WERI-Rb-1 (cell line): Measurements from ENCODE around the gene RNF112.

Experiments used
- DNase-seq: peaks from one replicate; pipeline ENCODE4 v3.0.0-alpha.2; 2020
- H3K27ac ChIP-seq: fragments of 250-450 bp; sonication (Bioruptor Pico); 2 replicates; pipeline ENCODE4 v1.5.1; 2020; ENCODE audit warnings: mild to moderate bottlenecking, moderate library complexity
- H3K27me3 ChIP-seq: fragments of 250-450 bp; sonication (Bioruptor Pico); 2 replicates; pipeline ENCODE4 v1.5.1; 2021; ENCODE audit warnings: mild to moderate bottlenecking, low read depth, moderate library complexity; ENCODE audit not compliant: insufficient read depth, severe bottlenecking
- H3K36me3 ChIP-seq: fragments of 250-450 bp; sonication (Bioruptor Pico); 2 replicates; pipeline ENCODE4 v1.5.1; 2020; ENCODE audit warnings: mild to moderate bottlenecking, moderate library complexity
- H3K4me3 ChIP-seq: 2 replicates; pipeline ENCODE4 v1.5.1; 2011; ENCODE audit warnings: low read depth, mild to moderate bottlenecking, control low read depth, low read length
- H3K9me3 ChIP-seq: fragments of 250-450 bp; sonication (Bioruptor Pico); 2 replicates; pipeline ENCODE4 v1.5.1; 2021; ENCODE audit warnings: mild to moderate bottlenecking, moderate library complexity; ENCODE audit not compliant: severe bottlenecking
- TF ChIP-seq, protein P1 (sequence below): IDR thresholded peaks from 2 replicates; pipeline ENCODE4 v1.5.1; 2011; ENCODE audit warnings: low read depth, mild to moderate bottlenecking, control low read depth, inconsistent platforms, low read length

RNF112 gene

DNA sequence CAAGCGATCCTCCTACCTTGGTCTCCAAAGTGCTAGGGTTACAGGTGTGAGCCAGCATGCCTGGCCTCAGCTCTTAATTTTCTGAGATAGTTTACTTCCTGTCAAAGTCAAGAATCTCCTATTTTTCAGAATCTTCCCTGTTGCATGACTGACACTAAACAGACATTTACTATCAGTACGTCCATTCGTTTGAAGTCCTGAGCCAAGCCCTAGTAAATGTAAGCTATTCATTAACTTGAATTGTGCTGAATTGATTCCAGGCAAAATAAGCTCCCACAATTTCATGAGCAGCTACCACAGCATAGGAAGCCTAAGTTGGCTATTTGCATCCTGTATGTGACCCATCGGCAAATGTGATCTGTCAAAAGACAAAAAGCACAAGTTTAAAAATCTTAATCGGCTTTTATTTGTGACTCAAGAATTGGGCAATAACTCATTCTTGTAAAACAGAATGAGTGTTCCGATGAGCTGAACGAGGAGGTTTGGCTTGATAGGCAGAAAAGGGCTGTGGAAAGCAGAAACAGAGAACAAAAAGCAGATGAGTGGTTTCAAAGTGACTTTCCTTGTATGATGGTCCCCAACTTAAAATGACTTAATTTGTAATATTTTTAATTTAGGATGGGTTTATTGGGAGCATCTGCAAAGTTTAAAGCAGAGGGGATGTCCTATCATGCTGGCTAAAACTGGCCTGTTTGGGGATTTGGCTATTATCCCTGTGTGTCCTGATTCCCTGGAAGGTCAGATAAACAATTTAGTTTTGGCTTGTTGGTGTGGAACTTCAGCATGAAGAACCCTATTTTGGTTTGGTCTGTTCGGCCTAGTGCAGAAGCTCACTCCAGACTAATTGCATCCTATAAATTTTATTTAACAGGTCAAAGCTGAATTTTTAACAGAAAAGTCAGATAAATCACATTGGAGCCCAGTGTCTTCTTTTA lies 14.2 kb downstream of the RNF112 start:
- no peak overlapping the region for H3K4me3 ChIP-seq
- no peak for DNase-seq
- TF ChIP-seq, protein P1, sequence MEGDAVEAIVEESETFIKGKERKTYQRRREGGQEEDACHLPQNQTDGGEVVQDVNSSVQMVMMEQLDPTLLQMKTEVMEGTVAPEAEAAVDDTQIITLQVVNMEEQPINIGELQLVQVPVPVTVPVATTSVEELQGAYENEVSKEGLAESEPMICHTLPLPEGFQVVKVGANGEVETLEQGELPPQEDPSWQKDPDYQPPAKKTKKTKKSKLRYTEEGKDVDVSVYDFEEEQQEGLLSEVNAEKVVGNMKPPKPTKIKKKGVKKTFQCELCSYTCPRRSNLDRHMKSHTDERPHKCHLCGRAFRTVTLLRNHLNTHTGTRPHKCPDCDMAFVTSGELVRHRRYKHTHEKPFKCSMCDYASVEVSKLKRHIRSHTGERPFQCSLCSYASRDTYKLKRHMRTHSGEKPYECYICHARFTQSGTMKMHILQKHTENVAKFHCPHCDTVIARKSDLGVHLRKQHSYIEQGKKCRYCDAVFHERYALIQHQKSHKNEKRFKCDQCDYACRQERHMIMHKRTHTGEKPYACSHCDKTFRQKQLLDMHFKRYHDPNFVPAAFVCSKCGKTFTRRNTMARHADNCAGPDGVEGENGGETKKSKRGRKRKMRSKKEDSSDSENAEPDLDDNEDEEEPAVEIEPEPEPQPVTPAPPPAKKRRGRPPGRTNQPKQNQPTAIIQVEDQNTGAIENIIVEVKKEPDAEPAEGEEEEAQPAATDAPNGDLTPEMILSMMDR: no peak
- H3K27me3 ChIP-seq: no peaks in the 10 kb centered on the region
- peaks cover 5% of the 10 kb centered on the region for H3K9me3 ChIP-seq
- H3K27ac ChIP-seq: no peak overlapping the region
- H3K36me3 ChIP-seq: no peaks in the 10 kb centered on the region

- H3K27me3 ChIP-seq: no peaks in the 10 kb centered on the region
- no peak overlapping the region for H3K27ac ChIP-seq
- no peaks in the 10 kb centered on the region for H3K36me3 ChIP-seq
- no peak for DNase-seq
- TF ChIP-seq, protein P1: no peak
- no peak overlapping the region for H3K4me3 ChIP-seq
- H3K9me3 ChIP-seq: peaks cover 5% of the 10 kb centered on the region
Measured at GRCh38 chr17:19426631-19427030, 15.6 kb downstream of the RNF112 start.

DNA sequence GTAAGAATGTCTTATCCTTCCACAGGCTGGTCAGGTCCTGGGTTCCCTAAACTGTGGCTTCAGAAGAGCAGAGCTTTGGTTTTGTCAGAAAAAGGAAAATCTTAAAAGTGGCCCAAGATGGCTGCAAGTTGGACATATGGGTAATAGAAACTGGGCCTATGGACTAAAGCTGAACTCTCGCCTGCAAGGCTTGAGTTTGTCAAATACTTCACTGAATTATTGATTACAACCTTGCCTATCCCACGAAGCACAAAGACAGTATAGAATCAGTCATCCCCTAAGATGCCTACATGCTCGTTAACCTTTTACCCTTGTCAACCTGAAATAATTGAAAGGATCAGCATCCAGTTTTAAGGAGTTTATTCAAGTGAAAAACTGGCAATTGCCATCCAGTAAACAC lies 20.7 kb downstream of the RNF112 start:
- TF ChIP-seq, protein P1: no peak
- Histone ChIP-seq H3K27ac (no peak overlapping the region), H3K4me3 (no peak overlapping the region), H3K36me3 (no peaks in the 10 kb centered on the region), H3K9me3 (no peaks in the 10 kb centered on the region), H3K27me3 (no peaks in the 10 kb centered on the region)
- no peak for DNase-seq

DNA sequence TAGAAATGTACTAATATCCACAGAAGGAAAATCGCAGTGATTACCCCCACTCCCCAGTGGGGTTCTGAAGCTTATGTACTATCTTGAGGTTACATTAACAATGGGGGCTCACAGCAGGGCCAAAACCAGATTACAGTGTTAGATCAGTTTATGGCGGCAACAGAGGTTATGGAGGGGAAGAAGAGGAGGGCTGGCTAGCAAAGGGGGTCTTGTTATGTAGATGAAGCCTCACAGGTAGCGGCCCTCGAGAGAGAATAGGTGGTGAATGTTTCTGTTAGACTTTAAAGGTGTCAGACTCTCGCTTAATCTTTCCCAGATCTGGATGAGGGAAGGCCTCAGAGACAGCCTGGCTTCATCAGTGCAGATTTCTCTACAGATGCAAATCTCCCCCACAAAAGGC lies 22.2 kb downstream of the RNF112 start:
- Histone ChIP-seq H3K27me3 (no peaks in the 10 kb centered on the region), H3K4me3 (no peak overlapping the region), H3K27ac (no peak overlapping the region), H3K9me3 (no peaks in the 10 kb centered on the region), H3K36me3 (no peaks in the 10 kb centered on the region)
- TF ChIP-seq, protein P1: no peak
- no peak for DNase-seq

DNA sequence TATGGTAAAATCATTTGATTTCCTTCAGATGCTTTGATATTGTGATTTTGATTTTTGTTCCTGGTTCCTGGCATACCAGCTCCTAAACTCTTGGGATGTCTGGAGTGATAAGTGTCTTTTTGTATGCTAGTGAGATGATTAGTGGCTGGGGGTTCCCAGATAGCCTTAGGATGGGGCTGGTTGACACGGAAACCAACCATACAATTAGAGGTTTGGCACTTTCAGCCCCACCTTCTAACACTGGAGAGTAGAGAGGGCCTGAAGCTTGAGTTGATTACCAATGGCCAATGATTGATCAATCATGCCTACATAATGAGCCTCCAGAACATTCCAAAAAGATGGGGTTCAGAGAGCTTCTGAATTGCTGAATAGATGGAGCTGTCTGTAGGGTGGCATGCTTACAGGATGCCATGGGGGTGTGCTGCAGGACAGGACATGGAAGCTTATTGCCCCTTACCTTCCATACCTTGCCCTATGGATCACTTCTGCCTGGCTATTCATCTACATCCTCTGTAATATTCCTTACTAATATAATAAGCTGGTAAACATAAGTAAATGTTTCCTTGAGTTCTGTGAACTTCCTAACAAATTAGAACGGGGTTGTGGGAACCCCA lies 22.8 kb downstream of the RNF112 start:
- TF ChIP-seq, protein P1: 0 out of 2 replicates have a peak, but pooled peaks have one; percentile 6
- no peak overlapping the region for H3K4me3 ChIP-seq
- no peaks in the 10 kb centered on the region for H3K9me3 ChIP-seq
- H3K36me3 ChIP-seq: no peaks in the 10 kb centered on the region
- no peaks in the 10 kb centered on the region for H3K27me3 ChIP-seq
- no peak for DNase-seq
- H3K27ac ChIP-seq: no peak overlapping the region
